HS-27A (cell line): Measurements from ENCODE around the gene CTU2.
A peak's percentile ranks its signal among the peaks of the same experiment; 100 is the strongest.
"Not testable (repeated sequence)": the region's sequence is repeated elsewhere in the genome, so short reads cannot be mapped to it uniquely, and the experiment has no call there.

Source experiments
- DNase-seq: peaks from one replicate; pipeline ENCODE4 v3.0.0-alpha.2; 2012; ENCODE audit warnings: low read depth, missing footprints

The CTU2 gene

GRCh38 chr16:88706229-88706964, at the start of gene CTU2, which contains the start of gene RNF166:
TSS of gene CTU2 (plus strand) at chr16:88706503. CDS start at chr16:88706531, 28 bp downstream.
TSS of gene RNF166 (minus strand) at chr16:88706408. CDS start at chr16:88706325, 83 bp downstream.
- peak; percentile 58 for DNase-seq

- DNase-seq, result no peak
These were observed 48.9 kb upstream of the CTU2 start for GRCh38 chr16:88657371-88657770.

GRCh38 chr16:88658714-88659113, 47.6 kb upstream of the CTU2 start:
- no peak for DNase-seq

GRCh38 chr16:88659160-88659559, 47.1 kb upstream of the CTU2 start:
- DNase-seq, result no peak

- no peak for DNase-seq
These were observed 44.8 kb upstream of the CTU2 start for GRCh38 chr16:88661468-88661867.

GRCh38 chr16:88662222-88662842, 44.0 kb upstream of the CTU2 start:
- DNase-seq, result no peak

GRCh38 chr16:88662843-88663606, 43.3 kb upstream of the CTU2 start, which contains the start of gene MVD:
TSS of gene MVD (minus strand) at chr16:88663091. CDS start at chr16:88663080, 11 bp downstream.
- peak; percentile 93 for DNase-seq

GRCh38 chr16:88665148-88665547, 41.2 kb upstream of the CTU2 start:
- DNase-seq, result no peak

- DNase-seq, result no peak
These were observed 40.7 kb upstream of the CTU2 start for GRCh38 chr16:88665570-88665969.

- no peak for DNase-seq
These were observed 38.8 kb upstream of the CTU2 start for GRCh38 chr16:88667461-88667860.

- not testable (repeated sequence) for DNase-seq
These were observed 36.8 kb upstream of the CTU2 start for GRCh38 chr16:88669493-88669892.

GRCh38 chr16:88669980-88670379, 36.3 kb upstream of the CTU2 start:
- DNase-seq, result no peak

GRCh38 chr16:88671806-88672205, 34.5 kb upstream of the CTU2 start:
- no peak for DNase-seq

GRCh38 chr16:88672776-88673175, 33.5 kb upstream of the CTU2 start:
- no peak for DNase-seq

GRCh38 chr16:88673716-88674379, 32.5 kb upstream of the CTU2 start:
- DNase-seq, result no peak

- no peak for DNase-seq
These were observed 29.6 kb upstream of the CTU2 start for GRCh38 chr16:88676502-88677242.

GRCh38 chr16:88677721-88678120, 28.6 kb upstream of the CTU2 start:
- DNase-seq, result no peak

GRCh38 chr16:88678224-88678979, 27.9 kb upstream of the CTU2 start:
- DNase-seq, result no peak

GRCh38 chr16:88680554-88681083, 25.7 kb upstream of the CTU2 start:
- no peak for DNase-seq

GRCh38 chr16:88681084-88681680, 25.1 kb upstream of the CTU2 start:
- no peak for DNase-seq
